ENCODE measurements around the gene ACSS3. TPM values are rescaled to one million over a fixed set of nuclear protein-coding genes. Genes with fewer than 3 reads are reported as not detected.

ACSS3 gene
- 16.3 and 20.4 TPM in 2 replicates for total RNA-seq

GRCh38 chr12:81077686-81078441 is at the start of gene ACSS3:
Gene ACSS3 (plus strand): TSS chr12:81078079. CDS start chr12:81078121, 42 bp downstream.

Small RNA genes within 50 kb of the gene (small RNA-seq; reads per million reads assigned to genes)
- gene MIR4699, result not detected

Other genes starting within 250 kb of the ACSS3 start
- gene LIN7A, start 140.1 kb upstream of the ACSS3 start, total RNA-seq, result 6.1 and 7.6 TPM in 2 replicates

Data from hair follicle dermal papilla cell (primary cell).